GM06990 (cell line): ENCODE measurements around the gene LRRTM2.

Source experiments
- DNase-seq: peaks from one replicate; pipeline ENCODE4 v3.0.0-alpha.2; 2011; ENCODE audit not compliant: insufficient read length; ENCODE audit errors: extremely low read depth
- H3K27me3 ChIP-seq: replicated peaks from 2 replicates; pipeline ENCODE4 v1.6.0; 2011; ENCODE audit warnings: low read length; ENCODE audit not compliant: control insufficient read depth, insufficient read depth
- H3K36me3 ChIP-seq: 2 replicates; pipeline ENCODE4 v1.5.1; 2011; ENCODE audit warnings: low read length; ENCODE audit not compliant: control insufficient read depth, insufficient read depth
- H3K4me3 ChIP-seq: replicated peaks from 2 replicates; pipeline ENCODE4 v1.5.1; 2011; ENCODE audit warnings: low read depth, mild to moderate bottlenecking, control low read depth, low read length
- CTCF ChIP-seq: IDR thresholded peaks from 2 replicates; pipeline ENCODE4 v1.5.1; 2011; ENCODE audit warnings: low read length, control low read depth, mild to moderate bottlenecking, inconsistent platforms; ENCODE audit not compliant: insufficient read depth, poor library complexity, severe bottlenecking

LRRTM2 gene

GRCh38 chr5:138903130-138903775 lies 28.1 kb upstream of the LRRTM2 start:
- no peaks in the 10 kb centered on the region for H3K36me3 ChIP-seq
- DNase-seq = no peak

DNA sequence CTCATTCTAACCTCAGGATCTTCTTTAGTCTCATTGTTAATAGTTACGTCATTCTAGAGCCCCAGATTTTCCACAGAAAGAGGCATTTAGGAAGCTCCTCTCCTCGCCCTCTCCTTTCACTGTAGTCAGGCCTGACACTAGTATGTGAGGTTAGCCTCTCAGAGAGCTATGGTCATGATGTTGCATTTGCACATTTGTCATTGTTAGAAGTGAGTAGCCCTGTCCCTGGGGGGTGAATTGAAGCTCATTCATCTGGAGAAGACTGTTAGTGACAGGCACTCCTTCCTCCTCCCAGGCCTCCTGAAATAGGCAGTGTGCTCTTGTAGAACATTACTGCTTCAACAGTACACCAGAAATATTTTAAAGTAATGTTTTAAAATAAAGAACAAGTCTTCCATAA lies 26.6 kb upstream of the LRRTM2 start:
- no peaks in the 10 kb centered on the region for H3K36me3 ChIP-seq
- H3K27me3 ChIP-seq = no peaks in the 10 kb centered on the region
- no peak for TF ChIP-seq CTCF
- no peak overlapping the region for H3K4me3 ChIP-seq
- DNase-seq = no peak

More at GRCh38 chr5:138903130-138903775, 28.1 kb upstream of the LRRTM2 start:
- TF ChIP-seq CTCF = no peak
- Histone ChIP-seq H3K4me3 (no peak overlapping the region), H3K27me3 (no peaks in the 10 kb centered on the region)

DNA sequence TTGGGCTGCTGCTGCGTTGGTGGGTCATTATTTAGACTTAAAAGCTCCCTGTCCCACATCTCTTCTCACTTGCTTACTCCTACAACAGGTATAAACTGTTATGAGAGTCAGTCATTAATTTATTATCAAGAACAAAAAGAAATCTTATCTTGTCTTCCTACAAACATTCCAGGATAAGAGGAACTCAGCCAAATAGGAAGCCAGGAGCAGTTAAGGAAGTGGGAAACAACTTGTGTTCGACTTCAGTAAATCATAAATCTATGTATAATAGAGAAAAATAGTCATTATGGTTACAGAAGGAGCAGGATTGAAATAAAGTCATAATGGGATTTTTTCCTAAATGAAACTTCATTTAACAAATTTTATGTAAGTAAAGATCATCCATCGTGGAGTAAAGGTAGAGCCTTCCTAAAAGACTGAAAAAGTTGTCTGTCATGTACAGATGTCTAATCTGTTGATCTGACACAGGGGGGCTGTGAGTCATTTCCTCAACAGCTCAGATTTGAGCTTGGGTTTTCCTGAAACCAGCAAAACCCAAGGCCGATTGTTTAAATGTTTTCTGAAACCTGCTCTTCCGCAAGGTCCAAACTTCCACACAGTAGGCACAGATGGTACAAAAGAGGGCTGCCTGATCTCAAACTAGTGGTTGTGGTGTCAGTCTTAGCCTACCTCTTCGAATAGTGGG lies 25.3 kb upstream of the LRRTM2 start:
- Histone ChIP-seq H3K36me3 (peaks cover 2% of the 10 kb centered on the region; the same call in 1 of the 2 replicates), H3K4me3 (no peak overlapping the region), H3K27me3 (no peaks in the 10 kb centered on the region)
- DNase-seq = no peak
- TF ChIP-seq CTCF = no peak

DNA sequence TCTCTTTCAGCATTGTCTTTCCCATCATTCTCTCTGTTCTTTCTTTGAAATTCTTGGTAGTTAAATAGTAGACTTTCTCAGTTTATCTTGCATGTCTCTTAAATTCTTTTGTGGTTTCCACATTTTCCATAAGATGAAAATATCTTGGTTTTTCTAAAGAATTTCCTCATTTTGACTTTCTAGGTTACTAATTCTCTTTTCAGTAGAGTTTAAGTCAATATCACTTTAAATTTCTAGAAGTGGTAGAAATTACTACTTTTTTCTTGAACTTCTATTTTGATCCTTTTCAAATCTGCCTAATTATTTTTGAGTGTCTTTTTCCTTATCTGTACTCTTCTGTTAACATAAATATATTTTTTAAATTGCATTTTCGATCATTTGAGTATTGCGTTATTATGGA lies 23.6 kb upstream of the LRRTM2 start:
- Histone ChIP-seq H3K36me3 (peaks cover 2% of the 10 kb centered on the region; the same call in 1 of the 2 replicates), H3K4me3 (no peak overlapping the region), H3K27me3 (no peaks in the 10 kb centered on the region)
- no peak for DNase-seq
- TF ChIP-seq CTCF = no peak

DNA sequence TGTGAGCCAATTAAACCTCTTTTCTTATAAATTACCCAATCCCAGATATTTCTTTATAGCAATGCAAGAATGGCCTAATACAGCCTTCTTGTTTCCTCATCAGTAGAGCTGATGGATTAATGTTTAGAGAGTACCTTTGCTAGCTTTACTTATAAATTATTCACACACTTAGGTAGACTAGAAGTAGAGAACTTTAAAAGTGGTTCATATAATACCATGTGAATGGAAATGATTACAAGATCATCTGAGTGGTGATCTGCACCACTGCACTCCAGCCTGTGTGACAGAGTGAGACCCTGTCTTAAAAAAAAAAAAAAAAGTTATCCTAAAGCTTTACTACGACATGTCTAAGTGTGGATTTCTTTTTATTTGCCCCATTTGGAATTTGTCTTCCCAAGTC lies 23.2 kb upstream of the LRRTM2 start:
- no peak overlapping the region for H3K4me3 ChIP-seq
- no peaks in the 10 kb centered on the region for H3K27me3 ChIP-seq
- no peak for DNase-seq
- TF ChIP-seq CTCF = no peak
- H3K36me3 ChIP-seq = peaks cover 2% of the 10 kb centered on the region; the same call in 1 of the 2 replicates
